ENCODE measurements around the gene LYPD5.
A peak's percentile ranks its signal among the peaks of the same experiment; 100 is the strongest.
"Not testable (repeated sequence)": the region's sequence is repeated elsewhere in the genome, so short reads cannot be mapped to it uniquely, and the experiment has no call there.

Gene LYPD5

DNA sequence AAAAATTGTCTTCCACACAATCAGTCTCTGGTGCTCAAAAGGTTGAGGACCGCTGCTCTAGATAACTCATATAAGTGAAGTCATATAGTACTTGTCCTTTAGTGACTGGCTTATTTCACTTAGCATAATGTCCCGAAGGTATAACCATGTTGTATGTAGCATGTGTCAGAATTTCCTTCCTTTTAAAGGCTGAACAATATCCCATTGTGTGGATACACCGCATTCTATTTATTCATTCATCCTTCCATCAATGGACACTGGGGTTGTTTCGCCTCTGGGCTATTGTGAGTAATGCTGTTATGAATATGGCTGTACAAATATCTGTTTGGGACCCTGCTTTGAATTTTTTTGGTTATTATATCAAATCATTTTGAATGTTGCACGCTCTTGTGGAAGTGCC, 4.6 kb upstream of the LYPD5 start:
- no peak for DNase-seq (ENCODE audit: low read depth, low spot score)
- in situ Hi-C loops (cut with HindIII; ENCODE audit: low sequenced_read_pairs) = no loop called here
- H3K4me3 ChIP-seq (ENCODE audit: low read depth, low read length) = no peak overlapping the region
- TF ChIP-seq, protein P1, sequence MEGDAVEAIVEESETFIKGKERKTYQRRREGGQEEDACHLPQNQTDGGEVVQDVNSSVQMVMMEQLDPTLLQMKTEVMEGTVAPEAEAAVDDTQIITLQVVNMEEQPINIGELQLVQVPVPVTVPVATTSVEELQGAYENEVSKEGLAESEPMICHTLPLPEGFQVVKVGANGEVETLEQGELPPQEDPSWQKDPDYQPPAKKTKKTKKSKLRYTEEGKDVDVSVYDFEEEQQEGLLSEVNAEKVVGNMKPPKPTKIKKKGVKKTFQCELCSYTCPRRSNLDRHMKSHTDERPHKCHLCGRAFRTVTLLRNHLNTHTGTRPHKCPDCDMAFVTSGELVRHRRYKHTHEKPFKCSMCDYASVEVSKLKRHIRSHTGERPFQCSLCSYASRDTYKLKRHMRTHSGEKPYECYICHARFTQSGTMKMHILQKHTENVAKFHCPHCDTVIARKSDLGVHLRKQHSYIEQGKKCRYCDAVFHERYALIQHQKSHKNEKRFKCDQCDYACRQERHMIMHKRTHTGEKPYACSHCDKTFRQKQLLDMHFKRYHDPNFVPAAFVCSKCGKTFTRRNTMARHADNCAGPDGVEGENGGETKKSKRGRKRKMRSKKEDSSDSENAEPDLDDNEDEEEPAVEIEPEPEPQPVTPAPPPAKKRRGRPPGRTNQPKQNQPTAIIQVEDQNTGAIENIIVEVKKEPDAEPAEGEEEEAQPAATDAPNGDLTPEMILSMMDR (IDR thresholded peaks at IDR 0.05; ENCODE audit: low read depth, low read length) = no peak

DNA sequence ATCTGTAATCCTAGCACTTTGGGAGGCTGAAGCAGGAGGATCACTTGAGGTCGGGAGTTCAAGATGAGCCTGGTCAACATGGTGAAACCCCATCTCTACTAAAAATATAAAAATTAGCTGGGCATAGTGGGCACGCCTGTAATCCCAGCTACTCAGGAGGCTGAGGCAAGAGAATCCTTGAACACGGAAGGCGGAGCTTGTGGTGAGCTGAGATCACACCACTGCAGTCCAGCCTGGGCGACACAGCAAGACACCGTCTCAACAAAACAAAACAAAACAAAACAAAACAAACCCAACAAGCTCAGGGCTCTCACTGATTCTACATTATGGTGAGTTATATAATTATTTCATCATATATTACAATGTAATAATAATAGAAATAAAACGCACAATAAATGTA, 4.2 kb upstream of the LYPD5 start:
- H3K4me3 ChIP-seq (ENCODE audit: low read depth, low read length); in situ Hi-C loops (cut with HindIII; ENCODE audit: low sequenced_read_pairs); DNase-seq (ENCODE audit: low read depth, low spot score): not testable (repeated sequence)

DNA sequence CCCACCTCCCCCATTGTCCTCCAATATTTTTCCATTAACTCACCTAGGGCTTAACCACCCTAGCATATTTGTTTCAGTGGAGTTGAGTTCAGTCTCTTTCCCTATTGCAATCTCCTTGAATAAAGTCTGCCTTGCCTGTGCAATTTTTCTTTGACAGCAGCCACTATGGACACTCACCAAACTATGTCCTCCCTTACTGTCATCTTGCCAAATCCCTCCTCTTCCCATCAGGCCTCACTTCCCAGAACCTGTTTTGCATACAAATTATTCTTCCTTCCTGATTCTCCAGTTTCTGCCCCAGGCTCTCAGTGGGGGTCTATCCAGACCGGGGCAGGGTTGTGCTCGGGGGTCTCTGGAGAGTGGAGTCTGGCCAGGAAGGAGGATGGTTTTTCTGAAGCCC, 2.2 kb upstream of the LYPD5 start:
- in situ Hi-C loops (cut with HindIII; ENCODE audit: low sequenced_read_pairs) = no loop called here
- no peak overlapping the region for H3K4me3 ChIP-seq (ENCODE audit: low read depth, low read length)
- DNase-seq (ENCODE audit: low read depth, low spot score) = no peak
- TF ChIP-seq, protein P1 (IDR thresholded peaks at IDR 0.05; ENCODE audit: low read depth, low read length) = no peak

DNA sequence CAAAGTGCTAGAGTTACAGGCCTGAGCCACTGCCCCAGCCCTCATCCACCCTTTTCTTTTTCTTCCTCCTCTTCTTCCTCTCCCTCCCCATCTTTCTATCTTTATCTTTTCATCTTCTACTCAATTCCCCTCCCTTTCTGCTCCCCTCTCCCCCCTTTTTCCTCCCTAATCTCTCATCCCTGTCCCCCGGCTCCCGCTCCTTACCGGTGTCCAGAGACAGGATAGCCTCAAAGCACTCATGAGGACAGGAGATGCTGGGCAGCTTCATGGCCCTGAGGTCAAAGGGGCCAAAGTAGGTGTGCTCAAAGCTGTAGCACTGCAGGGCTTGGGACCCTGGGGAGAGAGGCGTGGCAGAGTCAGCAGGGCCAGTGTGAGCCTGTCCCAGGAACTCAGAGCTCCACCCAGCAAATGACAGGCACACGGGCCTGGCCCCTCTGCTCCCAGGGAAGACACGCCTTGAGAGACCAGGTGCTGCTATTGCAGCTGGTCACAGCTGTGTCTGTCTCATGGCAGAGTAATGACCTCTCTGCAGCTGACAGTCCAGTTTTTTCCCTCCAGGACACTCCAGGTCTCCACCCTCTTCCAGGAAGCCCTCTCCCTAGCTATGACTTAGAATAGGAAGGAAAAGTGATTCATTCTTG, 2.6 kb downstream of the LYPD5 start:
- DNase-seq (ENCODE audit: low read depth, low spot score) = no peak
- no peak overlapping the region for H3K4me3 ChIP-seq (ENCODE audit: low read depth, low read length)
- in situ Hi-C loops (cut with HindIII; ENCODE audit: low sequenced_read_pairs) = no loop called here
- TF ChIP-seq, protein P1 (IDR thresholded peaks at IDR 0.05; ENCODE audit: low read depth, low read length) = no peak

DNA sequence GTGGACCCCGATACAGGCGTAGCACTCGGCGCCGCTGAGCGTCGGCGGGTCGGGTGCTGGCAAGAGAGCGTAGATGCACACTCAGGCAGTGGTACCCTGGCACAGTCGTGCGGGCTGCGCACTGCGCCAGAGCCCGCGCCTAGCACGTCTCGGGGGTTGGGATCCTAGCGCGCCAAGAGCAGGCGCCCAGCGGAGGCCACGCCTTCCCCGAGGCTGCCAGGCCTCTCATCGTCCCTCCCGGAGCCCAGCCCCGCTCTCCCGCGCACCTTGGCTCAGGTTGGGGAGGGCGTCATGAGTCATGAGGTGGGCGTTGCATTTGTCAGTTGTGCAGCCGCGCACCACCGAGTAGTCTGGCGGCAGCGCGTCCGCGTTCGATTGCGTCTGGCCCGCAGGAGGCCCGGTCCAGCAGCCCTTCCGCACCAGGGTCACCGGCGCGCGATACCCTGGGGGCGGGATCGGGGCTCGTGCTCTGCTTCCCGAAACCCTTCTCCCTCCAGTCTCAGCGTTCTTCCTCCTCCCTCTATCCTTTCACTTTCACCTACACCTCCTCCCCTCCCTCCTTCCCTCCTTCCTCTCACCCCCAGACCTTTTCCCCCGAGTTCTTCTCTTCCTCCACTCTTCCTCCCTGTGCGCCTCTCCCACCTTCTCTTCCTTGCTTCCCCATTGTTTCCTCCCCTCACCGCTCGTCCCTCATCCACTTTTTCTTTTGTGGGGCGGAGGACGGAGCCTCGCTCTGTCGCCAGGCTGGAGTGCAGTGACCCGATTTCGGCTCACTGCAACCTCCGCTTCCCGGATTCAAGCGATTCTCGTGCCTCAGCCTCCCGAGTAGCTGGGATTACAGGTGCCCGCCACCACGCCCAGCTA, 3.5 kb downstream of the LYPD5 start:
- H3K4me3 ChIP-seq (ENCODE audit: low read depth, low read length) = peak overlapping the region; percentile 36
- no peak for DNase-seq (ENCODE audit: low read depth, low spot score)
- TF ChIP-seq, protein P1 (IDR thresholded peaks at IDR 0.05; ENCODE audit: low read depth, low read length) = no peak
- in situ Hi-C loops (cut with HindIII; ENCODE audit: low sequenced_read_pairs) = no loop called here

DNA sequence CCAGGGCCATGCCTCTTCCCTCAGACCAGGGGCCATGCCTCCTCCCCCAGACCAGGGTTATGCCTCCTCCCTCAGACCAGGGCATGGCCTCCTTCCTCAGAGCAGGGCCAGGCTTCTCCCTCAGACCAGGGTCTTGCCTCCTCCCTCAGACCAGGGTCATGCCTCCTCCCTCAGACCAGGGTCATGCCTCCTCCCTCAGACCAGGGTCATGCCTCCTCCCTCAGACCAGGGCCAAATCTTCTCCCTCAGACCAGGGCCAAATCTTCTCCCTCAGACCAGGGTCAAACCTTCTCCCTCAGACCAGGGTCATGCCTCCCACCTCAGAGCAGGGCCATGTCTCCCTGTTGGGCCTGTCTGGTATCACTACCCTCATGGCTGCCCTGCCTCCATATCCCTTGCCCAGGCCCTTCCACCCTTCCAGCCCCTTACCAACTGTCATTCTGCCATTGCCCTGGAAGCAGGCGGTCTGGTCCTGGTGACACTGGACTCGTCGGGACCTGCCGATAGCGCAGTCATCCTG, 4.2 kb downstream of the LYPD5 start:
- TF ChIP-seq, protein P1 (IDR thresholded peaks at IDR 0.05; ENCODE audit: low read depth, low read length) = no peak
- no peak for DNase-seq (ENCODE audit: low read depth, low spot score)
- in situ Hi-C loops (cut with HindIII; ENCODE audit: low sequenced_read_pairs) = no loop called here
- peak overlapping the region; percentile 36 for H3K4me3 ChIP-seq (ENCODE audit: low read depth, low read length)

DNA sequence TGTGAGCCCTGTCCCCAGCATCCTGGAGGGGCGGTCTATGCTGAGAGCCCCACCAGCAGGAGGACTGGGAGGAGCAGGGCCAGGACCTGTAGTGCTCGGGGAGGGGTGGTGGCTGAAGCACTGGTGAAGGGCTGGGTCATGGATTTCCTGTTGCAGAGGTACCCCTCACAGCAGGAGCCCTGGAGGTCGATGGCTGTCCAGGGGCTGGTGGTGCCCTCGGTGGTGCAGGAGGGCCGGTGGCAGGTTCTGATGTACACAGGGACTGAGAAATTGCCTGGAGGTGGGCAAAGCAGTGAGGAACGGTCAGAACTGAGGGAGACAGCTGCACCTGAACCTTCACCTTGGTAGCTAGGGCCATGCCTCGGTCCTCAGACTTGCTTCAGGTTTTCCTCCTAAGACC, 4.7 kb downstream of the LYPD5 start:
- TF ChIP-seq, protein P1 (IDR thresholded peaks at IDR 0.05; ENCODE audit: low read depth, low read length) = no peak
- in situ Hi-C loops (cut with HindIII; ENCODE audit: low sequenced_read_pairs) = no loop called here
- no peak for DNase-seq (ENCODE audit: low read depth, low spot score)
- H3K4me3 ChIP-seq (ENCODE audit: low read depth, low read length) = no peak overlapping the region

Data from astrocyte of the spinal cord (primary cell).